ENCODE results near the gene SLC12A7.

Gene SLC12A7

GRCh38 chr5:1074226-1074625, 37.6 kb downstream of the SLC12A7 start:
- no peak for DNase-seq (ENCODE audit: low read depth)
- no peak overlapping the region for H3K4me3 ChIP-seq (ENCODE audit: low read depth, low read length)
- TF ChIP-seq CTCF (IDR thresholded peaks at IDR 0.05; ENCODE audit: control insufficient read depth, extremely low read depth, insufficient read depth): no peak

GRCh38 chr5:1073239-1074102, 38.4 kb downstream of the SLC12A7 start:
- no peak overlapping the region for H3K4me3 ChIP-seq (ENCODE audit: low read depth, low read length)
- no peak for DNase-seq (ENCODE audit: low read depth)
- no peak for TF ChIP-seq CTCF (IDR thresholded peaks at IDR 0.05; ENCODE audit: control insufficient read depth, extremely low read depth, insufficient read depth)

- TF ChIP-seq CTCF (IDR thresholded peaks at IDR 0.05; ENCODE audit: control insufficient read depth, extremely low read depth, insufficient read depth): no peak
- no peak for DNase-seq (ENCODE audit: low read depth)
Observed at GRCh38 chr5:1069720-1070088, 42.2 kb downstream of the SLC12A7 start.

GRCh38 chr5:1068895-1069719, 42.8 kb downstream of the SLC12A7 start:
- TF ChIP-seq CTCF (IDR thresholded peaks at IDR 0.05; ENCODE audit: control insufficient read depth, extremely low read depth, insufficient read depth): no peak
- no peak for DNase-seq (ENCODE audit: low read depth)
- no peak overlapping the region for H3K4me3 ChIP-seq (ENCODE audit: low read depth, low read length)

More at GRCh38 chr5:1069720-1070088, 42.2 kb downstream of the SLC12A7 start:
- no peak overlapping the region for H3K4me3 ChIP-seq (ENCODE audit: low read depth, low read length)

GRCh38 chr5:1068204-1068894, 43.5 kb downstream of the SLC12A7 start:
- TF ChIP-seq CTCF (IDR thresholded peaks at IDR 0.05; ENCODE audit: control insufficient read depth, extremely low read depth, insufficient read depth): no peak
- no peak overlapping the region for H3K4me3 ChIP-seq (ENCODE audit: low read depth, low read length)
- no peak for DNase-seq (ENCODE audit: low read depth)

- DNase-seq (ENCODE audit: low read depth): no peak
- no peak overlapping the region for H3K4me3 ChIP-seq (ENCODE audit: low read depth, low read length)
- no peak for TF ChIP-seq CTCF (IDR thresholded peaks at IDR 0.05; ENCODE audit: control insufficient read depth, extremely low read depth, insufficient read depth)
Observed at GRCh38 chr5:1067141-1068121, 44.4 kb downstream of the SLC12A7 start.

All from LNCaP clone FGC (cell line).